Measurements from ENCODE around the gene EMILIN2.
A peak's percentile ranks its signal among the peaks of the same experiment; 100 is the strongest.

The EMILIN2 gene

DNA sequence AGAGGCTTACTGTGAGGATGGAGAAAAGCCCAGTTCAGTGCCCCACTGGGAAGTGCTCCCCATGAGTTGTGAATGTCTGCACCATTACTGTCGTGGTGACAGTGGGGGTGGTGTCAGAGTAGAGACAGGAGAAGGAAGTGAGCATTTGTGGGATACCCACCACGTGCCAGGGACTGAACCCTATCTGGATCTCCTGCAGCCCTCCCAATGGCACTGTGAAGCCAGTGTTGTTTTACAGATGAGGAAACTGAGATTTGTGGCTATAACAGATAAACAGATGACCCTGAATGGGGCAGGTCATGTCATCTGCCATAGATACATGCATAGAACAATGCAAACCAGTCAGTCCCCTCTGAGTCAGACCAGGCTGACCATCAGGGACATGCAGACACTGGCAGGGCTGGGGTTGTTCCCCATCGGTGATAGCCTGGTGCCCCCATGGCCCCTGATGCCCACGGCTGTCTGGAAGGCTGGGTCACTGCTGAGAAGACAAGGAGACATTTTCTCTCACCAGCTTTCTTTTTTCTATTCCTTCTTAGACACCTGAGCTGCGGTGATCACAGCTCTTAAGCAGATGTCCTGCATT is 60.8 kb downstream of the EMILIN2 start:
- no peak for DNase-seq (ENCODE audit: low read depth in 2 of 2)
- TF ChIP-seq CTCF (IDR thresholded peaks at IDR 0.05; ENCODE audit: low read depth, low read length): no peak
- H3K4me3 ChIP-seq (replicated peaks in 1 of 2; ENCODE audit: low read depth in 2 of 2, low read length in 2 of 2): peak overlapping the region in 1 of 2 donors; percentile 53

- no peak for DNase-seq (ENCODE audit: low read depth in 2 of 2)
- TF ChIP-seq CTCF (IDR thresholded peaks at IDR 0.05; ENCODE audit: low read depth, low read length): no peak
- no peak overlapping the region for H3K4me3 ChIP-seq (replicated peaks in 1 of 2; ENCODE audit: low read depth in 2 of 2, low read length in 2 of 2)
Observed at GRCh38 chr18:2908166-2908945, 61.5 kb downstream of the EMILIN2 start.

DNA sequence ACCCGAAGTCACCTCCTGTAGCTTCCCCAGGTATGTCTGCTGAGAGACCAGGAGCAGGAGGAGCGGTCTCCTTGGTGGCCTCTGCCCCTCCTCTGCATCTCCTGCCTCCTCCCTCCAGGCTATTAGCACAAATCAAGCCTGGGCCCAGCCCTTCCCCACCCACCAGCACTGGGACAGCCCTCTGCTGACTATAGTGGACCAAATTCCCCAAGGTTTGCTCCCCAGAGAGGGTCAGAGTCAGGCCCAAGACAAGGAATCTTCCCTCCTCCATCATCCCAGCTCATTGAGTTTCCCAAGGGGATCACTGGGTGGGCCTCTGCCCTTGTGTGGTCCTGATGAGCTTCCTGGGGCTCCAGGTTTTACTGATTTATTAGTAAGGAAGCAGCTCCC is 62.1 kb downstream of the EMILIN2 start:
- no peak for DNase-seq (ENCODE audit: low read depth in 2 of 2)
- no peak overlapping the region for H3K4me3 ChIP-seq (replicated peaks in 1 of 2; ENCODE audit: low read depth in 2 of 2, low read length in 2 of 2)
- no peak for TF ChIP-seq CTCF (IDR thresholded peaks at IDR 0.05; ENCODE audit: low read depth, low read length)

- DNase-seq (ENCODE audit: low read depth in 2 of 2): no peak
- H3K4me3 ChIP-seq (replicated peaks in 1 of 2; ENCODE audit: low read depth in 2 of 2, low read length in 2 of 2): no peak overlapping the region
- no peak for TF ChIP-seq CTCF (IDR thresholded peaks at IDR 0.05; ENCODE audit: low read depth, low read length)
Observed at GRCh38 chr18:2909431-2910140, 62.8 kb downstream of the EMILIN2 start.

GRCh38 chr18:2910261-2910660 is 63.5 kb downstream of the EMILIN2 start:
- DNase-seq (ENCODE audit: low read depth in 2 of 2): no peak
- TF ChIP-seq CTCF (IDR thresholded peaks at IDR 0.05; ENCODE audit: low read depth, low read length): no peak
- H3K4me3 ChIP-seq (replicated peaks in 1 of 2; ENCODE audit: low read depth in 2 of 2, low read length in 2 of 2): no peak overlapping the region

GRCh38 chr18:2910751-2911425 is 64.1 kb downstream of the EMILIN2 start:
- TF ChIP-seq CTCF (IDR thresholded peaks at IDR 0.05; ENCODE audit: low read depth, low read length): no peak
- DNase-seq (ENCODE audit: low read depth in 2 of 2): no peak
- H3K4me3 ChIP-seq (replicated peaks in 1 of 2; ENCODE audit: low read depth in 2 of 2, low read length in 2 of 2): no peak overlapping the region
